Nephron (organoid): ENCODE measurements around the gene LILRB1.
A peak's percentile ranks its signal among the peaks of the same experiment; 100 is the strongest.

Experiments used
- H3K27ac Mint-ChIP-seq, 3 experiments: 2 replicates each; pipeline ENCODE4 v1.8.0; 2020; ENCODE audit warnings: mixed read lengths in 3 of 3, mild to moderate bottlenecking in 2 of 3, moderate library complexity in 1 of 3
- H3K27me3 Mint-ChIP-seq: 2 replicates; pipeline ENCODE4 v1.8.0; 2021; ENCODE audit warnings: low read depth, mild to moderate bottlenecking, moderate library complexity, mixed read lengths
- H3K36me3 Mint-ChIP-seq: 2 replicates; pipeline ENCODE4 v1.8.0; 2020; ENCODE audit warnings: low read depth, mixed read lengths
- H3K4me1 Mint-ChIP-seq: 2 replicates; pipeline ENCODE4 v1.8.0; 2020; ENCODE audit warnings: mixed read lengths
- H3K4me3 Mint-ChIP-seq, 3 experiments: 2 replicates each; pipeline ENCODE4 v1.8.0; 2020; ENCODE audit warnings: mild to moderate bottlenecking in 3 of 3, mixed read lengths in 3 of 3, moderate library complexity in 2 of 3
- H3K9me3 Mint-ChIP-seq: 2 replicates; pipeline ENCODE4 v1.8.0; 2020; ENCODE audit warnings: mixed read lengths
- TF ChIP-seq, protein P1 (sequence below), 3 experiments: fragments of 200-600 bp; sonication (generic); IDR thresholded peaks; one replicate each; pipeline ENCODE4 v1.5.0; 2021; ENCODE audit warnings: antibody characterized with exemption in 3 of 3; ENCODE audit not compliant: unreplicated experiment in 3 of 3

The LILRB1 gene

GRCh38 chr19:54644056-54644455, 13.8 kb downstream of the LILRB1 start:
- Mint-ChIP-seq H3K9me3 (peaks cover 44% of the 10 kb centered on the region), H3K27me3 (no peaks in the 10 kb centered on the region), H3K4me3 (no peak overlapping the region), H3K27ac (no peak overlapping the region), H3K36me3 (no peaks in the 10 kb centered on the region), H3K4me1 (no peaks in the 10 kb centered on the region)
- TF ChIP-seq, protein P1, sequence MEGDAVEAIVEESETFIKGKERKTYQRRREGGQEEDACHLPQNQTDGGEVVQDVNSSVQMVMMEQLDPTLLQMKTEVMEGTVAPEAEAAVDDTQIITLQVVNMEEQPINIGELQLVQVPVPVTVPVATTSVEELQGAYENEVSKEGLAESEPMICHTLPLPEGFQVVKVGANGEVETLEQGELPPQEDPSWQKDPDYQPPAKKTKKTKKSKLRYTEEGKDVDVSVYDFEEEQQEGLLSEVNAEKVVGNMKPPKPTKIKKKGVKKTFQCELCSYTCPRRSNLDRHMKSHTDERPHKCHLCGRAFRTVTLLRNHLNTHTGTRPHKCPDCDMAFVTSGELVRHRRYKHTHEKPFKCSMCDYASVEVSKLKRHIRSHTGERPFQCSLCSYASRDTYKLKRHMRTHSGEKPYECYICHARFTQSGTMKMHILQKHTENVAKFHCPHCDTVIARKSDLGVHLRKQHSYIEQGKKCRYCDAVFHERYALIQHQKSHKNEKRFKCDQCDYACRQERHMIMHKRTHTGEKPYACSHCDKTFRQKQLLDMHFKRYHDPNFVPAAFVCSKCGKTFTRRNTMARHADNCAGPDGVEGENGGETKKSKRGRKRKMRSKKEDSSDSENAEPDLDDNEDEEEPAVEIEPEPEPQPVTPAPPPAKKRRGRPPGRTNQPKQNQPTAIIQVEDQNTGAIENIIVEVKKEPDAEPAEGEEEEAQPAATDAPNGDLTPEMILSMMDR (IDR thresholded peaks at IDR 0.05; ENCODE audit: unreplicated experiment in 3 of 3): no peak

- H3K9me3 Mint-ChIP-seq: peaks cover 44% of the 10 kb centered on the region
- TF ChIP-seq, protein P1 (IDR thresholded peaks at IDR 0.05; ENCODE audit: unreplicated experiment in 3 of 3): no peak
Measured at GRCh38 chr19:54646331-54646841, 16.1 kb downstream of the LILRB1 start.

DNA sequence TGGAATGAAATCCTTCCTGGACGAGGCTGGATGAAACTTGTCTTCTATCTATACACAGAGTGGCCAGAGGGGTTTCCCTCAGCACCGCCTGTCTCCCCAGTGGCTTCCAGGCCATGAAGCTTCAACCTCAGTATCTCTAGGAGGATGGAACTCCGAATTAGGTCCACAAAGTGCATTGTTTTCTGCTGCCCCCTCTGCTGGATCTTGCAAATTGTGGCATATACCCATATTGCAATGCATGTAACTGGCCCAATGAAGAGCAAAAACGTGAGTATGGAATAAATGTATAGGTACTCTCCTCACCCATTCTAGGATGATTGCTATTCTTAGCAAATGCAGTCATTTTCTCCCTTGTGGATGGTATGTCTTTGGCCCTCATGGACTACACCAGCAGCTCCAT, 17.8 kb downstream of the LILRB1 start:
- no peaks in the 10 kb centered on the region for H3K36me3 Mint-ChIP-seq
- no peak overlapping the region for H3K27ac Mint-ChIP-seq
- H3K4me3 Mint-ChIP-seq: no peak overlapping the region
- TF ChIP-seq, protein P1 (IDR thresholded peaks at IDR 0.05; ENCODE audit: unreplicated experiment in 3 of 3): no peak
- peaks cover 46% of the 10 kb centered on the region for H3K9me3 Mint-ChIP-seq
- no peaks in the 10 kb centered on the region for H3K27me3 Mint-ChIP-seq
- no peaks in the 10 kb centered on the region for H3K4me1 Mint-ChIP-seq

More at GRCh38 chr19:54646331-54646841, 16.1 kb downstream of the LILRB1 start:
- H3K4me3 Mint-ChIP-seq: no peak overlapping the region
- H3K27ac Mint-ChIP-seq: no peak overlapping the region
- no peaks in the 10 kb centered on the region for H3K4me1 Mint-ChIP-seq
- no peaks in the 10 kb centered on the region for H3K27me3 Mint-ChIP-seq
- no peaks in the 10 kb centered on the region for H3K36me3 Mint-ChIP-seq

- Mint-ChIP-seq H3K4me3 (no peak overlapping the region), H3K27me3 (no peaks in the 10 kb centered on the region), H3K27ac (no peak overlapping the region), H3K4me1 (no peaks in the 10 kb centered on the region), H3K9me3 (peaks cover 50% of the 10 kb centered on the region), H3K36me3 (no peaks in the 10 kb centered on the region)
- TF ChIP-seq, protein P1 (IDR thresholded peaks at IDR 0.05; ENCODE audit: unreplicated experiment in 3 of 3): no peak
Measured at GRCh38 chr19:54650108-54650655, 19.9 kb downstream of the LILRB1 start.

- Mint-ChIP-seq H3K4me1 (no peaks in the 10 kb centered on the region), H3K4me3 (no peak overlapping the region), H3K36me3 (no peaks in the 10 kb centered on the region), H3K9me3 (peaks cover 39% of the 10 kb centered on the region), H3K27ac (no peak overlapping the region), H3K27me3 (no peaks in the 10 kb centered on the region)
- TF ChIP-seq, protein P1 (IDR thresholded peaks at IDR 0.05; ENCODE audit: unreplicated experiment in 3 of 3): peak; percentile 15 to 26 (median 21)
Measured at GRCh38 chr19:54653181-54653809, 23.0 kb downstream of the LILRB1 start.
